HCT116 (cell line): Measurements from ENCODE around the gene GALT. TPM values are rescaled to one million over a fixed set of nuclear protein-coding genes. Genes with fewer than 3 reads are reported as not detected.
A peak's percentile ranks its signal among the peaks of the same experiment; 100 is the strongest.

Experiments
- ATAC-seq: fragments of 200-7000 bp; cut with Tn5 transposase; 2 replicates; pipeline ENCODE4 v1.9.1; 2020; ENCODE audit warnings: mild to moderate bottlenecking, moderate library complexity
- BruUV-seq: library from RNA; stranded (reverse); fragments of 400-500 nt; replicated peaks from 2 replicates; lab custom pipeline; 2021; lab: Mats Ljungman, UMichigan
- CTCF ChIA-PET: fragments of 300-600 bp; sonication (Branson Sonifier 250); formaldehyde crosslinking; loops from one replicate; lab custom pipeline; 2021; ENCODE audit warnings: antibody characterized with exemption; lab: Charles Lee
- POLR2A ChIA-PET: fragments of 300-600, 350-600 bp; sonication (Branson Sonifier 250); formaldehyde crosslinking; loops from one replicate; lab custom pipeline; 2021; ENCODE audit warnings: antibody characterized with exemption; lab: Charles Lee
- RAD21 ChIA-PET, 2 experiments: fragments of 300-600 bp; sonication (Branson Sonifier 250); formaldehyde crosslinking; loops; one replicate each; lab custom pipeline; 2023; ENCODE audit warnings: low total read pairs in 2 of 2; ENCODE audit not compliant: uncharacterized antibody in 2 of 2, unreplicated experiment in 2 of 2, low non-redundant PET in 1 of 2; lab: Charles Lee
- DNase-seq: peaks from one replicate; pipeline ENCODE4 v3.0.0-alpha.2; 2010; ENCODE audit warnings: low read depth, low spot score
- H2AFZ ChIP-seq: fragments of 200-600 bp; shearing (Covaris generic), sonication (generic); 2 replicates; pipeline ENCODE4 v1.6.1; 2017; ENCODE audit warnings: low read depth, mixed run types, mixed read lengths, antibody characterized with exemption, low read length; ENCODE audit not compliant: poor library complexity, severe bottlenecking
- H3K27ac ChIP-seq: 2 replicates; pipeline ENCODE4 v1.5.1; 2012; ENCODE audit warnings: low read depth, low read length
- H3K27me3 ChIP-seq: fragments of 200-600 bp; sonication (generic); 2 replicates; pipeline ENCODE4 v1.6.1; 2016; ENCODE audit warnings: mixed run types, low read length, mixed read lengths; ENCODE audit not compliant: insufficient read depth
- H3K36me3 ChIP-seq, 2 experiments: fragments of 200-500 bp in 1 of 2; fragments of 200-600 bp in 1 of 2; sonication (Bioruptor generic) in 1 of 2; sonication (generic) in 1 of 2; 2 replicates each; pipeline versions ENCODE4 v1.5.1 to v1.6.1; 2014 to 2016; ENCODE audit warnings: low read length in 2 of 2, inconsistent platforms in 1 of 2, mixed read lengths in 1 of 2, mixed run types in 1 of 2; ENCODE audit not compliant: insufficient read depth in 2 of 2, control insufficient read depth in 1 of 2
- H3K4me1 ChIP-seq, 2 experiments: fragments of 200-600 bp in 1 of 2; sonication (generic) in 1 of 2; 2 replicates each; pipeline versions ENCODE4 v1.5.1 to v1.6.1; 2012 to 2017; ENCODE audit warnings: low read length in 2 of 2, inconsistent platforms in 1 of 2, mild to moderate bottlenecking in 1 of 2, mixed read lengths in 1 of 2, mixed run types in 1 of 2, moderate library complexity in 1 of 2; ENCODE audit not compliant: insufficient read depth in 2 of 2, control insufficient read depth in 1 of 2
- H3K4me2 ChIP-seq: fragments of 200-600 bp; sonication (generic); 2 replicates; pipeline ENCODE4 v1.6.1; 2017; ENCODE audit warnings: mixed run types, low read length, mixed read lengths
- H3K4me3 ChIP-seq, 2 experiments: fragments of 200-600 bp in 1 of 2; sonication (generic) in 1 of 2; replicated peaks in 1 of 2; 2 replicates each; pipeline ENCODE4 v1.5.1; 2011 to 2016; ENCODE audit warnings: low read length in 2 of 2, control low read depth in 1 of 2, low read depth in 1 of 2, mild to moderate bottlenecking in 1 of 2, mixed read lengths in 1 of 2, mixed run types in 1 of 2
- H3K79me2 ChIP-seq: fragments of 200-600 bp; sonication (generic); 2 replicates; pipeline ENCODE4 v1.6.1; 2017; ENCODE audit warnings: mild to moderate bottlenecking, mixed run types, low read length, moderate library complexity, mixed read lengths; ENCODE audit not compliant: insufficient read depth
- H3K9ac ChIP-seq: fragments of 200-600 bp; sonication (generic); 2 replicates; pipeline ENCODE4 v1.6.1; 2016; ENCODE audit warnings: low read length, mixed read lengths
- H3K9me2 ChIP-seq: fragments of 200-600 bp; sonication (generic), shearing (Covaris generic); 2 replicates; pipeline ENCODE4 v1.6.1; 2017; ENCODE audit warnings: mixed run types, mild to moderate bottlenecking, moderate library complexity; ENCODE audit not compliant: insufficient read depth
- H3K9me3 ChIP-seq, 2 experiments: fragments of 200-500 bp in 1 of 2; fragments of 200-600 bp in 1 of 2; sonication (Bioruptor generic) in 1 of 2; sonication (generic) in 1 of 2; 2 replicates each; pipeline ENCODE4 v1.6.1; 2014 to 2017; ENCODE audit warnings: low read length in 2 of 2, mixed read lengths in 2 of 2, inconsistent platforms in 1 of 2, low read depth in 1 of 2, mild to moderate bottlenecking in 1 of 2, mixed run types in 1 of 2, moderate library complexity in 1 of 2; ENCODE audit not compliant: control insufficient read depth in 1 of 2, insufficient read depth in 1 of 2
- H4K20me1 ChIP-seq: fragments of 200-600 bp; sonication (generic), shearing (Covaris generic); 2 replicates; pipeline ENCODE4 v1.6.1; 2017; ENCODE audit warnings: mixed run types, mild to moderate bottlenecking, moderate library complexity; ENCODE audit not compliant: insufficient read depth
- CBX3 ChIP-seq: IDR thresholded peaks from 2 replicates; pipeline ENCODE4 v1.6.1; 2012; ENCODE audit warnings: low read depth
- CTCF ChIP-seq, 3 experiments: fragments of 200-600 bp in 1 of 3; sonication (generic) in 1 of 3; IDR thresholded peaks in 2 of 3; conservative IDR thresholded peaks in 1 of 3; 2 replicates each; pipeline ENCODE4 v1.5.1; 2012 to 2017; ENCODE audit warnings: low read depth in 2 of 3, low read length in 2 of 3, antibody characterized with exemption in 1 of 3, borderline replicate concordance in 1 of 3, control low read depth in 1 of 3, mild to moderate bottlenecking in 1 of 3, mixed read lengths in 1 of 3, mixed run types in 1 of 3, moderate library complexity in 1 of 3; ENCODE audit not compliant: insufficient read depth in 1 of 3
- ELF1 ChIP-seq: IDR thresholded peaks from 2 replicates; pipeline ENCODE4 v1.6.1; 2012; ENCODE audit warnings: low read depth, borderline replicate concordance
- EZH2 ChIP-seq: fragments of 200-600 bp; sonication (generic); IDR thresholded peaks from 2 replicates; pipeline ENCODE4 v1.6.1; 2017; ENCODE audit warnings: antibody characterized with exemption, mixed run types
- EZH2phosphoT487 ChIP-seq: fragments of 200-600 bp; IDR thresholded peaks from 2 replicates; pipeline ENCODE4 v1.6.1; 2018; ENCODE audit warnings: antibody characterized with exemption, borderline replicate concordance
- FOSL1 ChIP-seq: IDR thresholded peaks from 2 replicates; pipeline ENCODE4 v1.6.1; 2012; ENCODE audit warnings: low read depth
- MAX ChIP-seq: IDR thresholded peaks from 2 replicates; pipeline ENCODE4 v1.6.1; 2012
- POLR2A ChIP-seq: IDR thresholded peaks from 2 replicates; pipeline ENCODE4 v1.7.0; 2011; ENCODE audit warnings: borderline replicate concordance; ENCODE audit not compliant: insufficient read depth, insufficient read length; ENCODE audit errors: extremely low read depth
- POLR2AphosphoS5 ChIP-seq: IDR thresholded peaks from 2 replicates; pipeline ENCODE4 v1.6.1; 2011; ENCODE audit warnings: mild to moderate bottlenecking, low read depth, low read length, moderate library complexity
- SP1 ChIP-seq: IDR thresholded peaks from 2 replicates; pipeline ENCODE4 v1.6.1; 2012; ENCODE audit warnings: low read depth
- SRF ChIP-seq: IDR thresholded peaks from 2 replicates; pipeline ENCODE4 v1.6.1; 2012; ENCODE audit warnings: low read depth
- TCF7L2 ChIP-seq: IDR thresholded peaks from 2 replicates; pipeline ENCODE4 v1.7.0; 2011; ENCODE audit warnings: borderline replicate concordance, inconsistent platforms; ENCODE audit not compliant: insufficient read depth, insufficient read length; ENCODE audit errors: extremely low read depth
- YY1 ChIP-seq: IDR thresholded peaks from 2 replicates; pipeline ENCODE4 v1.6.1; 2011; ENCODE audit warnings: low read length, low read depth, moderate library complexity, mild to moderate bottlenecking; ENCODE audit not compliant: insufficient replicate concordance; ENCODE audit errors: extremely low read depth
- ZFX ChIP-seq: fragments of 450-650 bp; IDR thresholded peaks from 2 replicates; pipeline ENCODE4 v1.6.1; 2017
- ZNF274 ChIP-seq: fragments of 200-500 bp; sonication (Bioruptor generic); IDR thresholded peaks from 2 replicates; pipeline ENCODE4 v1.6.1; 2014; ENCODE audit warnings: mild to moderate bottlenecking, low read depth, low read length, inconsistent platforms
- intact Hi-C: fragments of 100-400 bp; cut with micrococcal nuclease; formaldehyde crosslinking; loops from 2 replicates; pipeline ENCODE4 v1.10.0; 2022
- total RNA-seq: library from RNA; stranded (reverse); gene quantifications from one replicate; pipeline ENCODE4 v1.2.1, GENCODE V29; 2021; ENCODE audit not compliant: unreplicated experiment
- TF ChIP-seq, protein P1 (sequence below): IDR thresholded peaks from 2 replicates; pipeline ENCODE4 v1.6.1; 2012; ENCODE audit warnings: low read depth
- TF ChIP-seq, protein P2 (sequence below): IDR thresholded peaks from 2 replicates; pipeline ENCODE4 v1.6.1; 2012

The GALT gene
- total RNA-seq, 1 experiment from 2014 or later: 28.2 TPM

DNA sequence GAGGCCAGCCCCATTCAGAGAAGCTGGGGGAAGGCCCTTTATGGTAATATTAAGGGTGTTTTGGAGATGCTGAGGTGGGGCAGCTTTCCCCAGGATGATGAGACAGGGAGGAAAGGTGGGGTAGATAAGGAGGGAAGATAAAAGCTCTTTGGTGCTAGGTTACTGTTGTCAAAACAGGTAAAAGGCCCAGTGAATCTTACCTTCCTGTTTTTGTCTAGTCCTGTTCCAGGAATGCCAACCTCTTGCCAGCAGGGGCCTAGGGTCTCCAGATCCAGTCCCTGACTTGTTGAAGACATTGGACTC is 16.8 kb downstream of the GALT start (continued):
- TF ChIP-seq, protein P1, sequence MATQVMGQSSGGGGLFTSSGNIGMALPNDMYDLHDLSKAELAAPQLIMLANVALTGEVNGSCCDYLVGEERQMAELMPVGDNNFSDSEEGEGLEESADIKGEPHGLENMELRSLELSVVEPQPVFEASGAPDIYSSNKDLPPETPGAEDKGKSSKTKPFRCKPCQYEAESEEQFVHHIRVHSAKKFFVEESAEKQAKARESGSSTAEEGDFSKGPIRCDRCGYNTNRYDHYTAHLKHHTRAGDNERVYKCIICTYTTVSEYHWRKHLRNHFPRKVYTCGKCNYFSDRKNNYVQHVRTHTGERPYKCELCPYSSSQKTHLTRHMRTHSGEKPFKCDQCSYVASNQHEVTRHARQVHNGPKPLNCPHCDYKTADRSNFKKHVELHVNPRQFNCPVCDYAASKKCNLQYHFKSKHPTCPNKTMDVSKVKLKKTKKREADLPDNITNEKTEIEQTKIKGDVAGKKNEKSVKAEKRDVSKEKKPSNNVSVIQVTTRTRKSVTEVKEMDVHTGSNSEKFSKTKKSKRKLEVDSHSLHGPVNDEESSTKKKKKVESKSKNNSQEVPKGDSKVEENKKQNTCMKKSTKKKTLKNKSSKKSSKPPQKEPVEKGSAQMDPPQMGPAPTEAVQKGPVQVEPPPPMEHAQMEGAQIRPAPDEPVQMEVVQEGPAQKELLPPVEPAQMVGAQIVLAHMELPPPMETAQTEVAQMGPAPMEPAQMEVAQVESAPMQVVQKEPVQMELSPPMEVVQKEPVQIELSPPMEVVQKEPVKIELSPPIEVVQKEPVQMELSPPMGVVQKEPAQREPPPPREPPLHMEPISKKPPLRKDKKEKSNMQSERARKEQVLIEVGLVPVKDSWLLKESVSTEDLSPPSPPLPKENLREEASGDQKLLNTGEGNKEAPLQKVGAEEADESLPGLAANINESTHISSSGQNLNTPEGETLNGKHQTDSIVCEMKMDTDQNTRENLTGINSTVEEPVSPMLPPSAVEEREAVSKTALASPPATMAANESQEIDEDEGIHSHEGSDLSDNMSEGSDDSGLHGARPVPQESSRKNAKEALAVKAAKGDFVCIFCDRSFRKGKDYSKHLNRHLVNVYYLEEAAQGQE: no peak
- TF ChIP-seq FOSL1 (no peak), YY1 (no peak)

DNA sequence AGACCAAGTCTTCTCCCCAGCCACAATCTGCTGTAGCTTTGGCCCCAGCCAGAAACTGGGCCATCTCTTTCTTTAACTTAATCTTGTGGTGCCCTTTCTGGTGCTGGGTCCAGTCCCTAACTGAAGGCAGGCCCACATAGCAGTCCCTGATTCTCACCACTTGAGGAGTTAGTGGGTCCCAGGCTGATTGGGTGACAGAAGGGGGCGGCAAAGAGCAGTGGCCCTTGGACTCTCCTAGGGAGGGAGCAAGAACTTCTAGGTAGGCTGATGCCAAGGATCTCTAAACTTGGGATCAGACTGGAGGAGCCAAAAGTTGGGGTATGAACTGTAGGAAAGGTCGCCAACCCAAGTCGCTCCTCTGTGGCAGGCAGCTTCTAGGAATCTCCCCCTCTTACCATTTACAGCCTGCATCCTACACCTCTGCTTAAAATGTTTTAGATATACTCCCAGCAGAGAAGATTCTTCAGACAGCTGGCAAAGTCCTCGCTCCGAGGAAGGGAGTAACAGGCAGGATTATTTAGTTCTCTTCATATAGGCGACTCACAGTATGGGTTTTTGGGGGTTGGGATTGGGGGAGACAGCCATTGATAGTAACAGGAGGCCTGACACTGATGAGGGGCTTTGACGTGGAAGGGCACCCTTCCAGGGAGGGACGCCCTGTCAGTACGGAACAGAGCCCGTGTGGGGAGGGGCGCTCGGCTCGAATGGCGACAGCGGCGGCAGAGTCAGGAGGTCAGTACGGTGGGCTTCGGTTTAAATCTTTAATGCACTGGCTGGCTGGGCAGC is 18.0 kb downstream of the GALT start:
- H3K27ac ChIP-seq: peak overlapping the region; percentile 36
- no peak for TF ChIP-seq POLR2AphosphoS5
- no peak for TF ChIP-seq FOSL1
- TF ChIP-seq POLR2A: no peak
- no peak for TF ChIP-seq EZH2
- peak; percentile 95 to 98 (median 97) for TF ChIP-seq CTCF (IDR thresholded peaks at IDR 0.05 in 2 of 3, conservative IDR thresholded peaks at IDR 0.05 in 1 of 3; ENCODE audit: borderline replicate concordance in 1 of 3, insufficient read depth in 1 of 3, low read depth in 2 of 3, low read length in 2 of 3)
- no peak for TF ChIP-seq ZFX
- TF ChIP-seq, protein P2, sequence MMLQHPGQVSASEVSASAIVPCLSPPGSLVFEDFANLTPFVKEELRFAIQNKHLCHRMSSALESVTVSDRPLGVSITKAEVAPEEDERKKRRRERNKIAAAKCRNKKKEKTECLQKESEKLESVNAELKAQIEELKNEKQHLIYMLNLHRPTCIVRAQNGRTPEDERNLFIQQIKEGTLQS: no peak
- TF ChIP-seq SRF: no peak
- TF ChIP-seq MAX: no peak
- no peak for TF ChIP-seq ZNF274
- TF ChIP-seq EZH2phosphoT487: no peak
- no peak for TF ChIP-seq CBX3
- TF ChIP-seq TCF7L2: no peak
- 0 out of 2 replicates have a peak, but pooled peaks have one; percentile 18 for TF ChIP-seq SP1
- peak; percentile 49 for TF ChIP-seq YY1
- TF ChIP-seq ELF1: no peak

More for the DNA sequence above, 18.0 kb downstream of the GALT start:
- H4K20me1 ChIP-seq: no peaks in the 10 kb centered on the region
- peak overlapping the region; percentile 63 for H3K9ac ChIP-seq
- intact Hi-C loops: loop anchor here (2.0 kb wide), 1 partner anchor 52 kb away; the partner anchor contains the start of gene RPP25L
- H3K9me3 ChIP-seq: no peaks in the 10 kb centered on the region
- no TSS peak for BruUV-seq
- no peaks in the 10 kb centered on the region for H3K27me3 ChIP-seq
- ChIA-PET CTCF (interaction anchor here (1.0 to 2.3 kb wide), 8 partner anchors 8 to 430 kb away, joined by 3 to 12 read pairs (median 4); partner anchors contain the start of gene GALT), RAD21 (no interaction called here), POLR2A (interaction anchor here (1.0 to 1.7 kb wide), 5 partner anchors 13 to 451 kb away, joined by 3 to 14 read pairs (median 5); partner anchors contain the start of genes ATOSB, GALT, IL11RA and SIGMAR1)
- H3K4me2 ChIP-seq: peak overlapping the region; percentile 98
- peaks cover 10 to 33% of the 10 kb centered on the region in 2 experiments for H3K4me1 ChIP-seq
- no peak overlapping the region for H2AFZ ChIP-seq
- peak; percentile 71 for ATAC-seq
- no peaks in the 10 kb centered on the region for H3K9me2 ChIP-seq
- H3K79me2 ChIP-seq: peaks cover 12% of the 10 kb centered on the region; the same call in 1 of the 2 replicates
- H3K36me3 ChIP-seq: no peaks in the 10 kb centered on the region
- peak; percentile 75 for DNase-seq
- peak overlapping the region; percentile 48 to 91 for H3K4me3 ChIP-seq
